ENCODE results near the gene C5orf24. TPM values are rescaled to one million over a fixed set of nuclear protein-coding genes. Genes with fewer than 3 reads are reported as not detected.

The C5orf24 gene
- total RNA-seq = 10 to 100 TPM; 42.7 to 49.8 (median 44.7) TPM
- 29.9 TPM for total RNA-seq (2013)

GRCh38 chr5:134845852-134846640 is at the start of gene C5orf24:
Gene C5orf24, plus strand, starts transcription at chr5:134845968. Its CDS starts 8,933 bp downstream, at chr5:134854901.
- under 1% methylated on average over 84 of the region's 84 CpGs for WGBS (ENCODE audit: insufficient coverage)
- peak; percentile 91 to 98 (median 91) for ATAC-seq

GRCh38 chr5:134798468-134798867 is 47.3 kb upstream of the C5orf24 start:
- Mint-ChIP-seq H3K4me3 (no peak overlapping the region), H3K4me1 (peaks cover 0 to 6% of the 10 kb centered on the region in 2 donors), H3K9me3 (no peaks in the 10 kb centered on the region), H3K36me3 (peaks cover 19% of the 10 kb centered on the region), H3K27me3 (ENCODE audit: low read depth in 2 of 2) (no peaks in the 10 kb centered on the region), H3K27ac (peak overlapping the region in 1 of 2 donors; percentile 17)
- DNase-seq (no peak), ATAC-seq (no peak)
- 70% methylated on average over 1 of the region's 5 CpGs for WGBS (ENCODE audit: insufficient coverage)
- TF ChIP-seq CTCF (IDR thresholded peaks at IDR 0.05) = no peak
- no peak overlapping the region for H3K4me3 ChIP-seq (ENCODE audit: low read length)
- intact Hi-C loops (cut with micrococcal nuclease) = no loop called here
- H3K27me3 ChIP-seq (ENCODE audit: control insufficient read depth, insufficient read depth, low read length) = no peaks in the 10 kb centered on the region
- no peak overlapping the region for H3K27ac ChIP-seq (ENCODE audit: low read length)
- H3K9me3 ChIP-seq (ENCODE audit: control insufficient read depth, insufficient read depth, low read length) = no peaks in the 10 kb centered on the region
- H3K4me1 ChIP-seq (ENCODE audit: control insufficient read depth, insufficient read depth, low read length) = no peaks in the 10 kb centered on the region
- peaks cover 55% of the 10 kb centered on the region for H3K36me3 ChIP-seq (ENCODE audit: control insufficient read depth, insufficient read depth, low read length)

More at GRCh38 chr5:134845852-134846640, at the start of gene C5orf24:
- H3K4me1 ChIP-seq (ENCODE audit: control insufficient read depth, insufficient read depth, low read length) = peaks cover 24% of the 10 kb centered on the region
- peaks cover 3% of the 10 kb centered on the region for H3K36me3 ChIP-seq (ENCODE audit: control insufficient read depth, insufficient read depth, low read length)
- no peaks in the 10 kb centered on the region for H3K9me3 Mint-ChIP-seq
- H3K27me3 Mint-ChIP-seq (ENCODE audit: low read depth in 2 of 2) = no peaks in the 10 kb centered on the region
- no peaks in the 10 kb centered on the region for H3K27me3 ChIP-seq (ENCODE audit: control insufficient read depth, insufficient read depth, low read length)
- no peaks in the 10 kb centered on the region for H3K9me3 ChIP-seq (ENCODE audit: control insufficient read depth, insufficient read depth, low read length)
- no peaks in the 10 kb centered on the region for H3K36me3 Mint-ChIP-seq
- intact Hi-C loops (cut with micrococcal nuclease) = loop anchor here (1.0 kb wide), 3 partner anchors 28 to 108 kb away; partner anchors contain the start of genes CAMLG, PCBD2 and TXNDC15
- peak within 1 kb of the TSS; percentile 96 for H3K4me3 Mint-ChIP-seq
- peak within 1 kb of the TSS; percentile 97 for H3K27ac ChIP-seq (ENCODE audit: low read length)
- H3K4me1 Mint-ChIP-seq = peaks cover 21 to 27% of the 10 kb centered on the region in 2 donors
- peak; percentile 86 to 98 for DNase-seq
- peak within 1 kb of the TSS; percentile 87 for H3K4me3 ChIP-seq (ENCODE audit: low read length)
- peak within 1 kb of the TSS; percentile 94 to 99 for H3K27ac Mint-ChIP-seq
- no peak for TF ChIP-seq CTCF (IDR thresholded peaks at IDR 0.05)

- no peaks in the 10 kb centered on the region for H3K9me3 Mint-ChIP-seq
- no peak for TF ChIP-seq CTCF (IDR thresholded peaks at IDR 0.05)
- no peaks in the 10 kb centered on the region for H3K27me3 Mint-ChIP-seq (ENCODE audit: low read depth in 2 of 2)
- no peaks in the 10 kb centered on the region for H3K4me1 Mint-ChIP-seq
- H3K27ac Mint-ChIP-seq = no peak overlapping the region
- Histone ChIP-seq H3K27ac (ENCODE audit: low read length) (no peak overlapping the region), H3K9me3 (ENCODE audit: control insufficient read depth, insufficient read depth, low read length) (no peaks in the 10 kb centered on the region), H3K4me3 (ENCODE audit: low read length) (no peak overlapping the region), H3K36me3 (ENCODE audit: control insufficient read depth, insufficient read depth, low read length) (peaks cover 39% of the 10 kb centered on the region), H3K27me3 (ENCODE audit: control insufficient read depth, insufficient read depth, low read length) (no peaks in the 10 kb centered on the region), H3K4me1 (ENCODE audit: control insufficient read depth, insufficient read depth, low read length) (no peaks in the 10 kb centered on the region)
- peaks cover 3% of the 10 kb centered on the region for H3K36me3 Mint-ChIP-seq
- no peak overlapping the region for H3K4me3 Mint-ChIP-seq
- intact Hi-C loops (cut with micrococcal nuclease) = no loop called here
- ATAC-seq = no peak
- DNase-seq = no peak
- WGBS (ENCODE audit: insufficient coverage) = 97% methylated on average over 4 of the region's 4 CpGs
Observed at GRCh38 chr5:134803821-134804220, 41.9 kb upstream of the C5orf24 start.

All from natural killer cell (primary cell).